ENCODE measurements around the gene UBL7. TPM values are rescaled to one million over a fixed set of nuclear protein-coding genes. Genes with fewer than 3 reads are reported as not detected.

Gene UBL7
- total RNA-seq, 2 experiments from 2014 or later = 14.3 to 17.1 TPM

- H3K4me1 Mint-ChIP-seq (ENCODE audit: low read depth) = no peaks in the 10 kb centered on the region
- Histone ChIP-seq H3K4me1 (ENCODE audit: insufficient read depth, low read length) (no peaks in the 10 kb centered on the region), H3K4me3 (ENCODE audit: low read length) (no peak overlapping the region), H3K27ac (ENCODE audit: low read depth in 1 of 2, low read length in 2 of 2) (no peak overlapping the region), H3K36me3 (ENCODE audit: insufficient read depth, low read length) (peaks cover 11% of the 10 kb centered on the region), H3K9me3 (ENCODE audit: control insufficient read depth in 1 of 2, insufficient read depth in 1 of 2, low read length in 2 of 2) (no peaks in the 10 kb centered on the region), H3K27me3 (ENCODE audit: control insufficient read depth in 1 of 2, insufficient read depth in 2 of 2, low read length in 2 of 2) (no peaks in the 10 kb centered on the region)
- DNase-seq (no peak), ATAC-seq (ENCODE audit: poor library complexity) (no peak)
- H3K27ac Mint-ChIP-seq = no peak overlapping the region
- H3K9me3 Mint-ChIP-seq = no peaks in the 10 kb centered on the region
- intact Hi-C loops (cut with DNase I, micrococcal nuclease) = no loop called here
- no peak overlapping the region for H3K4me3 Mint-ChIP-seq
- no peak for TF ChIP-seq CTCF (IDR thresholded peaks at IDR 0.05)
- CTCF ChIA-PET = no interaction called here
- peaks cover 53% of the 10 kb centered on the region for H3K36me3 Mint-ChIP-seq (ENCODE audit: low read depth)
- H3K27me3 Mint-ChIP-seq = no peaks in the 10 kb centered on the region
- POLR2A ChIA-PET = interaction anchor here (1.3 kb wide), 1 partner anchor 9 kb away, joined by 4 read pairs; no protein-coding TSS in a partner anchor
Measured at GRCh38 chr15:74470631-74471395, 9.9 kb upstream of the UBL7 start.

- H3K27ac ChIP-seq (ENCODE audit: low read depth in 1 of 2, low read length in 2 of 2) = no peak overlapping the region
- Mint-ChIP-seq H3K4me3 (no peak overlapping the region), H3K27me3 (no peaks in the 10 kb centered on the region), H3K36me3 (ENCODE audit: low read depth) (peaks cover 39% of the 10 kb centered on the region), H3K27ac (no peak overlapping the region), H3K9me3 (no peaks in the 10 kb centered on the region), H3K4me1 (ENCODE audit: low read depth) (peaks cover 8% of the 10 kb centered on the region)
- no peak for TF ChIP-seq CTCF (IDR thresholded peaks at IDR 0.05)
- no peak overlapping the region for H3K4me3 ChIP-seq (ENCODE audit: low read length)
- ChIA-PET CTCF (interaction anchor here (0.7 kb wide), 1 partner anchor 470 kb away, joined by 3 read pairs; no protein-coding TSS in a partner anchor), POLR2A (no interaction called here)
- H3K27me3 ChIP-seq (ENCODE audit: control insufficient read depth in 1 of 2, insufficient read depth in 2 of 2, low read length in 2 of 2) = no peaks in the 10 kb centered on the region
- H3K4me1 ChIP-seq (ENCODE audit: insufficient read depth, low read length) = no peaks in the 10 kb centered on the region
- no peaks in the 10 kb centered on the region for H3K9me3 ChIP-seq (ENCODE audit: control insufficient read depth in 1 of 2, insufficient read depth in 1 of 2, low read length in 2 of 2)
- intact Hi-C loops (cut with DNase I, micrococcal nuclease) = loop anchor here (10.0 kb wide), 2 partner anchors 316 to 1156 kb away; partner anchors contain the start of genes CSK (in 1 of the 2) and SNUPN (in 1 of the 2)
- ATAC-seq (ENCODE audit: poor library complexity) (no peak), DNase-seq (no peak)
- peaks cover 3% of the 10 kb centered on the region for H3K36me3 ChIP-seq (ENCODE audit: insufficient read depth, low read length)
Measured at GRCh38 chr15:74468341-74469032, 7.5 kb upstream of the UBL7 start.

GRCh38 chr15:74466570-74466969, 5.6 kb upstream of the UBL7 start:
- Histone ChIP-seq H3K9me3 (ENCODE audit: control insufficient read depth in 1 of 2, insufficient read depth in 1 of 2, low read length in 2 of 2) (no peaks in the 10 kb centered on the region), H3K4me3 (ENCODE audit: low read length) (no peak overlapping the region), H3K27ac (ENCODE audit: low read depth in 1 of 2, low read length in 2 of 2) (no peak overlapping the region), H3K4me1 (ENCODE audit: insufficient read depth, low read length) (peaks cover 7% of the 10 kb centered on the region), H3K36me3 (ENCODE audit: insufficient read depth, low read length) (no peaks in the 10 kb centered on the region), H3K27me3 (ENCODE audit: control insufficient read depth in 1 of 2, insufficient read depth in 2 of 2, low read length in 2 of 2) (no peaks in the 10 kb centered on the region)
- Mint-ChIP-seq H3K27me3 (no peaks in the 10 kb centered on the region), H3K36me3 (ENCODE audit: low read depth) (peaks cover 32% of the 10 kb centered on the region), H3K9me3 (no peaks in the 10 kb centered on the region), H3K27ac (no peak overlapping the region), H3K4me3 (no peak overlapping the region), H3K4me1 (ENCODE audit: low read depth) (peaks cover 27% of the 10 kb centered on the region)
- CTCF ChIA-PET = no interaction called here
- intact Hi-C loops (cut with DNase I, micrococcal nuclease) = loop anchor here (10.0 kb wide), 2 partner anchors 318 to 1158 kb away; partner anchors contain the start of genes CSK (in 1 of the 2) and SNUPN (in 1 of the 2)
- no peak for DNase-seq
- no peak for TF ChIP-seq CTCF (IDR thresholded peaks at IDR 0.05)
- ATAC-seq (ENCODE audit: poor library complexity) = no peak
- POLR2A ChIA-PET = no interaction called here

Data from CD4-positive, alpha-beta T cell (primary cell).